HEK293T (cell line): ENCODE results near the gene NINJ1.

Source experiments
- ARNT ChIP-seq: fragments of 450-650 bp; IDR thresholded peaks from 2 replicates; pipeline ENCODE4 v1.6.1; 2017; ENCODE audit warnings: mild to moderate bottlenecking
- BHLHE40 ChIP-seq: fragments of 450-650 bp; IDR thresholded peaks from 2 replicates; pipeline ENCODE4 v1.6.1; 2016; ENCODE audit warnings: mild to moderate bottlenecking, moderate library complexity, borderline replicate concordance
- CTBP1 ChIP-seq: fragments of 450-650 bp; IDR thresholded peaks from 2 replicates; pipeline ENCODE4 v1.6.1; 2016; ENCODE audit warnings: borderline replicate concordance
- ELF4 ChIP-seq: fragments of 450-650 bp; IDR thresholded peaks from 2 replicates; pipeline ENCODE4 v1.6.1; 2017; ENCODE audit warnings: antibody characterized with exemption
- FOXA1 ChIP-seq: fragments of 450-650 bp; IDR thresholded peaks from 2 replicates; pipeline ENCODE4 v1.6.1; 2016; ENCODE audit warnings: mild to moderate bottlenecking
- FOXK2 ChIP-seq: fragments of 450-650 bp; IDR thresholded peaks from 2 replicates; pipeline ENCODE4 v1.6.1; 2016; ENCODE audit warnings: mild to moderate bottlenecking
- FOXM1 ChIP-seq: fragments of 450-650 bp; IDR thresholded peaks from 2 replicates; pipeline ENCODE4 v1.6.1; 2017; ENCODE audit warnings: mild to moderate bottlenecking, borderline replicate concordance
- NFRKB ChIP-seq: fragments of 450-650 bp; IDR thresholded peaks from 2 replicates; pipeline ENCODE4 v1.6.1; 2016; ENCODE audit warnings: mild to moderate bottlenecking, moderate library complexity
- PKNOX1 ChIP-seq: fragments of 450-650 bp; IDR thresholded peaks from 2 replicates; pipeline ENCODE4 v1.6.1; 2016
- SP1 ChIP-seq: fragments of 450-650 bp; IDR thresholded peaks from 2 replicates; pipeline ENCODE4 v1.6.1; 2017
- SUZ12 ChIP-seq: fragments of 450-650 bp; IDR thresholded peaks from 2 replicates; pipeline ENCODE4 v1.6.1; 2016; ENCODE audit warnings: mild to moderate bottlenecking
- TARDBP ChIP-seq: fragments of 450-650 bp; IDR thresholded peaks from 2 replicates; pipeline ENCODE4 v1.6.1; 2016
- ZNF384 ChIP-seq: fragments of 450-650 bp; IDR thresholded peaks from 2 replicates; pipeline ENCODE4 v1.6.1; 2016

- TF ChIP-seq FOXM1 = no peak
- TF ChIP-seq SP1 = no peak
- no peak for TF ChIP-seq ARNT
- no peak for TF ChIP-seq ELF4
- no peak for TF ChIP-seq FOXK2
- no peak for TF ChIP-seq SUZ12
- TF ChIP-seq TARDBP = no peak
- no peak for TF ChIP-seq FOXA1
- TF ChIP-seq NFRKB = no peak
- TF ChIP-seq PKNOX1 = no peak
- no peak for TF ChIP-seq ZNF384
- no peak for TF ChIP-seq CTBP1
- TF ChIP-seq BHLHE40 = no peak
Observed at GRCh38 chr9:93166699-93167098, 32.6 kb upstream of the NINJ1 start.
